Endodermal cell (in vitro differentiated cells): ENCODE data around the gene AMPD3. TPM values are rescaled to one million over a fixed set of nuclear protein-coding genes. Genes with fewer than 3 reads are reported as not detected.

Experiments used
- DNase-seq: peaks from one replicate; pipeline ENCODE4 v3.0.0-alpha.2; 2017
- H3K27ac ChIP-seq: 2 replicates; pipeline ENCODE4 v1.5.1; 2013; ENCODE audit warnings: mild to moderate bottlenecking, low read depth, low read length, moderate library complexity
- H3K27me3 ChIP-seq: 2 replicates; pipeline ENCODE4 v1.6.1; 2013; ENCODE audit warnings: mild to moderate bottlenecking, low read length, moderate library complexity; ENCODE audit not compliant: insufficient read depth, control insufficient read depth, poor library complexity, severe bottlenecking
- H3K36me3 ChIP-seq: 2 replicates; pipeline ENCODE4 v1.7.0; 2013; ENCODE audit warnings: mild to moderate bottlenecking, low read length, moderate library complexity; ENCODE audit not compliant: control insufficient read depth, insufficient read depth
- H3K4me1 ChIP-seq: one replicate; pipeline ENCODE4 v1.7.0; 2013; ENCODE audit warnings: low read length; ENCODE audit not compliant: control insufficient read depth, insufficient read depth
- H3K4me3 ChIP-seq: 2 replicates; pipeline ENCODE4 v1.5.1; 2013; ENCODE audit warnings: mild to moderate bottlenecking, low read length, moderate library complexity
- H3K9ac ChIP-seq: 2 replicates; pipeline ENCODE4 v1.6.1; 2013; ENCODE audit warnings: mild to moderate bottlenecking, low read length, moderate library complexity; ENCODE audit not compliant: poor library complexity, severe bottlenecking; ENCODE audit errors: extremely low read depth
- H3K9me3 ChIP-seq: 2 replicates; pipeline ENCODE4 v1.6.1; 2013; ENCODE audit warnings: mild to moderate bottlenecking, low read length, moderate library complexity; ENCODE audit not compliant: control insufficient read depth
- H3K27ac Mint-ChIP-seq: 2 replicates; pipeline ENCODE4 v1.8.0; 2020; ENCODE audit warnings: mixed read lengths
- H3K27me3 Mint-ChIP-seq: 2 replicates; pipeline ENCODE4 v1.8.0; 2021; ENCODE audit warnings: mild to moderate bottlenecking, mixed read lengths; ENCODE audit not compliant: insufficient read depth
- H3K36me3 Mint-ChIP-seq: 2 replicates; pipeline ENCODE4 v1.8.0; 2020; ENCODE audit warnings: low read depth, mixed read lengths
- H3K4me1 Mint-ChIP-seq: 2 replicates; pipeline ENCODE4 v1.8.0; 2020; ENCODE audit warnings: mixed read lengths
- H3K4me3 Mint-ChIP-seq: 2 replicates; pipeline ENCODE4 v1.8.0; 2020; ENCODE audit warnings: mild to moderate bottlenecking, moderate library complexity, mixed read lengths
- H3K9me3 Mint-ChIP-seq: 2 replicates; pipeline ENCODE4 v1.8.0; 2020; ENCODE audit warnings: mild to moderate bottlenecking, mixed read lengths
- CTCF ChIP-seq: fragments of 200-600 bp; sonication (generic); conservative IDR thresholded peaks from 2 replicates; pipeline ENCODE4 v1.5.0; 2021; ENCODE audit warnings: antibody characterized with exemption, mild to moderate bottlenecking
- WGBS, 2 experiments: methylation state at CpG; one replicate each; pipeline versions ENCODE4 v1.1.5 to v1.1.7; 2013; ENCODE audit warnings: missing lambda C conversion rate in 2 of 2, mixed read lengths in 1 of 2; ENCODE audit not compliant: insufficient coverage in 1 of 2, insufficient read length in 1 of 2; 5-methylcytosine and 5-hydroxymethylcytosine counted together
- total RNA-seq, 2 donors: library from RNA; stranded (reverse); fragmentation: NEBNext Ultra II Directional in 1 of 2; extraction: Animal tissue kit (Norgen Biotek cat#: 25700) in 1 of 2; gene quantifications; 2 replicates in 1 of 2; 3 replicates in 1 of 2; pipeline ENCODE4 v1.2.1, GENCODE V29; 2021

The AMPD3 gene
- total RNA-seq, 2 donors from 2014 or later = 7.1 to 7.9 TPM

- Histone ChIP-seq H3K9me3 (no peaks in the 10 kb centered on the region), H3K36me3 (peaks cover 6% of the 10 kb centered on the region), H3K27ac (no peak overlapping the region), H3K27me3 (no peaks in the 10 kb centered on the region), H3K4me3 (no peak overlapping the region), H3K4me1 (no peaks in the 10 kb centered on the region), H3K9ac (no peak overlapping the region)
- Mint-ChIP-seq H3K27ac (no peak overlapping the region), H3K27me3 (no peaks in the 10 kb centered on the region), H3K9me3 (no peaks in the 10 kb centered on the region), H3K4me1 (no peaks in the 10 kb centered on the region), H3K4me3 (no peak overlapping the region), H3K36me3 (peaks cover 17% of the 10 kb centered on the region)
- WGBS, 2 experiments = 88 to 100% methylated on average over 6 of the region's 6 CpGs
- TF ChIP-seq CTCF = no peak
- DNase-seq = no peak
Observed at GRCh38 chr11:10502065-10502680, 47.1 kb downstream of the AMPD3 start.

GRCh38 chr11:10502770-10503169 is 47.7 kb downstream of the AMPD3 start:
- DNase-seq = no peak
- no peaks in the 10 kb centered on the region for H3K27me3 Mint-ChIP-seq
- Histone ChIP-seq H3K4me3 (no peak overlapping the region), H3K9me3 (no peaks in the 10 kb centered on the region), H3K27me3 (no peaks in the 10 kb centered on the region), H3K36me3 (peaks cover 6% of the 10 kb centered on the region), H3K9ac (no peak overlapping the region), H3K27ac (no peak overlapping the region), H3K4me1 (no peaks in the 10 kb centered on the region)
- H3K27ac Mint-ChIP-seq = no peak overlapping the region
- TF ChIP-seq CTCF = no peak
- H3K9me3 Mint-ChIP-seq = no peaks in the 10 kb centered on the region
- H3K4me3 Mint-ChIP-seq = no peak overlapping the region
- WGBS, 2 experiments = 91% methylated on average over 3 of the region's 3 CpGs
- peaks cover 17% of the 10 kb centered on the region for H3K36me3 Mint-ChIP-seq
- no peaks in the 10 kb centered on the region for H3K4me1 Mint-ChIP-seq

- H3K36me3 Mint-ChIP-seq = peaks cover 14% of the 10 kb centered on the region
- no peak overlapping the region for H3K4me3 ChIP-seq
- H3K36me3 ChIP-seq = peaks cover 6% of the 10 kb centered on the region
- no peak overlapping the region for H3K9ac ChIP-seq
- 85 to 95% methylated on average over 2 of the region's 2 CpGs for WGBS, 2 experiments
- no peak overlapping the region for H3K27ac Mint-ChIP-seq
- no peak overlapping the region for H3K4me3 Mint-ChIP-seq
- DNase-seq = no peak
- no peak overlapping the region for H3K27ac ChIP-seq
- H3K9me3 ChIP-seq = no peaks in the 10 kb centered on the region
- H3K9me3 Mint-ChIP-seq = no peaks in the 10 kb centered on the region
- H3K4me1 Mint-ChIP-seq = no peaks in the 10 kb centered on the region
- H3K4me1 ChIP-seq = no peaks in the 10 kb centered on the region
- no peak for TF ChIP-seq CTCF
- H3K27me3 ChIP-seq = no peaks in the 10 kb centered on the region
- H3K27me3 Mint-ChIP-seq = no peaks in the 10 kb centered on the region
Observed at GRCh38 chr11:10503221-10503620, 48.2 kb downstream of the AMPD3 start.
